B cell (primary cell): ENCODE measurements around the gene TRPM1. TPM values are rescaled to one million over a fixed set of nuclear protein-coding genes. Genes with fewer than 3 reads are reported as not detected.

Experiments
- ATAC-seq: fragments of 200-7000 bp; cut with Tn5 transposase; one replicate; pipeline ENCODE4 v1.10.0; 2021; ENCODE audit warnings: low read depth, mild to moderate bottlenecking, moderate number of reproducible peaks, moderate library complexity
- CTCF ChIA-PET: fragments of 350-600 bp; sonication (Branson Sonifier 250); formaldehyde crosslinking; loops from one replicate; lab custom pipeline; 2021; ENCODE audit warnings: antibody characterized with exemption, inconsistent platforms; lab: Charles Lee
- POLR2A ChIA-PET: fragments of 350-600 bp; sonication (Branson Sonifier 250); formaldehyde crosslinking; loops from one replicate; lab custom pipeline; 2021; ENCODE audit warnings: antibody characterized with exemption; lab: Charles Lee
- DNase-seq: peaks from one replicate; pipeline ENCODE4 v3.0.0; 2013
- H2AFZ ChIP-seq: 2 replicates; pipeline ENCODE4 v1.6.1; 2012; ENCODE audit warnings: mild to moderate bottlenecking, low read depth, low read length; ENCODE audit not compliant: insufficient read depth, poor library complexity, severe bottlenecking
- H3K27ac ChIP-seq, 2 donors: 1 replicate in 1 of 2; 2 replicates in 1 of 2; pipeline ENCODE4 v1.5.1; 2012 to 2013; ENCODE audit warnings: low read length in 2 of 2, mild to moderate bottlenecking in 2 of 2, moderate library complexity in 1 of 2
- H3K27me3 ChIP-seq, 4 experiments: fragments of 200-600 bp in 1 of 4; sonication (generic) in 1 of 4; replicated peaks in 1 of 4; 1 replicate in 2 of 4; 2 replicates in 2 of 4; pipeline versions ENCODE4 v1.6.1 to v1.7.0; 2013 to 2016; ENCODE audit warnings: low read length in 3 of 4, mild to moderate bottlenecking in 2 of 4, mixed read lengths in 1 of 4, moderate library complexity in 1 of 4; ENCODE audit not compliant: insufficient read depth in 4 of 4, control insufficient read depth in 3 of 4; ENCODE audit errors: control extremely low read depth in 1 of 4
- H3K36me3 ChIP-seq, 2 experiments: replicated peaks in 1 of 2; 1 replicate in 1 of 2; 2 replicates in 1 of 2; pipeline versions ENCODE4 v1.6.1 to v1.7.1; 2013; ENCODE audit warnings: low read length in 1 of 2; ENCODE audit not compliant: insufficient read depth in 2 of 2, control insufficient read depth in 1 of 2; ENCODE audit errors: control extremely low read depth in 1 of 2, extremely low read depth in 1 of 2
- H3K4me1 ChIP-seq, 2 donors: fragments of 200-600 bp in 1 of 2; sonication (generic) in 1 of 2; 1 replicate in 1 of 2; 2 replicates in 1 of 2; pipeline versions ENCODE4 v1.5.1 to v1.6.1; 2013 to 2017; ENCODE audit warnings: low read length in 2 of 2; ENCODE audit not compliant: control insufficient read depth in 2 of 2, insufficient read depth in 2 of 2
- H3K4me2 ChIP-seq: replicated peaks from 2 replicates; pipeline ENCODE3; 2012; ENCODE audit warnings: mild to moderate bottlenecking, low read depth, low read length; ENCODE audit not compliant: poor library complexity, severe bottlenecking
- H3K4me3 ChIP-seq, 5 experiments: fragments of 200-600 bp in 1 of 5; sonication (generic) in 1 of 5; 1 replicate in 3 of 5; 2 replicates in 2 of 5; pipeline versions ENCODE4 v1.5.1 to v1.7.0; 2011 to 2016; ENCODE audit warnings: low read length in 4 of 5, mild to moderate bottlenecking in 4 of 5, low read depth in 2 of 5, control low read depth in 1 of 5, moderate library complexity in 1 of 5; ENCODE audit not compliant: insufficient read depth in 1 of 5; ENCODE audit errors: control extremely low read depth in 1 of 5, extremely low read depth in 1 of 5
- H3K79me2 ChIP-seq: fragments of 200-600 bp; sonication (generic); one replicate; pipeline ENCODE4 v1.6.0; 2016; ENCODE audit warnings: low read length; ENCODE audit not compliant: control insufficient read depth, insufficient read depth
- H3K9ac ChIP-seq: fragments of 200-600 bp; sonication (generic); 2 replicates; pipeline ENCODE4 v1.6.1; 2017; ENCODE audit warnings: mild to moderate bottlenecking, low read length, moderate library complexity
- H3K9me3 ChIP-seq, 3 donors: one replicate each; pipeline versions ENCODE4 v1.6.1 to v1.7.1; 2013; ENCODE audit warnings: low read length in 2 of 3; ENCODE audit not compliant: control insufficient read depth in 2 of 3, insufficient read depth in 1 of 3; ENCODE audit errors: control extremely low read depth in 1 of 3
- H4K20me1 ChIP-seq: 2 replicates; pipeline ENCODE4 v1.6.0; 2012; ENCODE audit warnings: mild to moderate bottlenecking, low read length; ENCODE audit not compliant: insufficient read depth, control insufficient read depth, poor library complexity, severe bottlenecking
- H3K27ac Mint-ChIP-seq: one replicate; pipeline ENCODE4 v1.8.0; 2021; ENCODE audit warnings: mixed read lengths
- H3K27me3 Mint-ChIP-seq: one replicate; pipeline ENCODE4 v1.8.0; 2021; ENCODE audit warnings: mixed read lengths
- H3K4me1 Mint-ChIP-seq: one replicate; pipeline ENCODE4 v1.8.0; 2021; ENCODE audit warnings: mixed read lengths
- H3K4me3 Mint-ChIP-seq: one replicate; pipeline ENCODE4 v1.8.0; 2021; ENCODE audit warnings: mixed read lengths
- H3K9me3 Mint-ChIP-seq: one replicate; pipeline ENCODE4 v1.8.0; 2022; ENCODE audit warnings: mixed read lengths; ENCODE audit not compliant: insufficient read depth
- CTCF ChIP-seq: fragments of 200-600 bp; IDR thresholded peaks from one replicate; pipeline ENCODE4 v1.8.0; 2022; ENCODE audit warnings: antibody characterized with exemption, mild to moderate bottlenecking
- EZH2 ChIP-seq: IDR thresholded peaks from 2 replicates; pipeline ENCODE4 v1.6.1; 2012; ENCODE audit warnings: borderline replicate concordance, low read depth, mild to moderate bottlenecking, moderate library complexity, low read length; ENCODE audit not compliant: insufficient read depth, poor library complexity, severe bottlenecking
- WGBS: methylation state at CpG from one replicate; pipeline ENCODE4 v1.1.5; 2013; ENCODE audit warnings: missing lambda C conversion rate; ENCODE audit not compliant: insufficient coverage; 5-methylcytosine and 5-hydroxymethylcytosine counted together
- intact Hi-C: fragments of 100-400 bp; cut with micrococcal nuclease; formaldehyde crosslinking; loops from one replicate; pipeline ENCODE4 v1.10.0; 2022
- polyA plus RNA-seq: library from polyadenylated mRNA; depleted of rRNA; stranded (reverse); fragments of >200 nt; gene quantifications from 2 replicates; pipeline ENCODE4 v1.2.3, GENCODE V29; 2012
- total RNA-seq, 2 donors: library from RNA; stranded (reverse); fragments of 120-200 nt in 1 of 2; gene quantifications; 1 replicate in 1 of 2; 2 replicates in 1 of 2; pipeline versions ENCODE4 v1.2.3 to v1.2.4, GENCODE V29; 2013 to 2022

The TRPM1 gene
- total and polyA plus RNA-seq, 2 donors (not counting 1 experiment from before 2014, with no cell fraction given): 0.07 TPM; not detected in 1

DNA sequence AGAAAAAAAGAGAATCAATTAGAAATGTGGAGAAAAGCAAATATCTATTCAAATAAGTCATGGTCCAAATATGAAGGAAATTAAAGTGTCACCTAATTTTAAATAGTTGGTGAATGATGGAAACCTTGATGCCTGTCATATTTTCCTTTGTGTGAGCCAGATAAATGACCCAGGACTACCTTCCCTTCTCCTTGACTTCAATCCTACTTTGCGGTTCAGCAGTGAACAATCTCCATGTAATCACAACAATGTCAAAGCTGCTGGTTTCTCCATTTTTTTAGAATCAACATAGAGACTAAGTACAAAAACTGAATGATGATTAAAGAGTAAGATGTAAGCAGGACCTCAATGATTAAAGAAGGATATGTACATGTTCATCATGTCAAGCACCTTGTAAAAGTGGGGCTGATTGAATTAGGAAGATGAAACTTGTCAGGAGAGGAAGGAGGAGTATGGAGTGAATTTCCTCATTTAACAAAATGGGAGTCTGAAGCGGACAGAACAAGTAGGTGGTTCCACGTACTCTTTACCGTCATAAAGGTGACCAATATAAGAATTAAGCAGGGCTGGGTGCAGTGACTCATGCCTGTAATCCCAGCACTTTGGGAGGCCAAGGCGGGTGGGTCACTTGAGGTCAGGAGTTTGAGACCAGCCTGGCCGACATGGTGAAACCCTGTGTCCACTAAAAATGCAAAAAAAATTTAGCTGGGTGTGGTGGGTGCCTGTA, 43.1 kb downstream of the TRPM1 start:
- ATAC-seq (no peak), DNase-seq (no peak)
- H3K27me3 Mint-ChIP-seq: no peaks in the 10 kb centered on the region
- ChIA-PET CTCF (no interaction called here), POLR2A (no interaction called here)
- H3K4me3 Mint-ChIP-seq: no peak overlapping the region
- H3K4me2 ChIP-seq: no peak overlapping the region
- peaks cover 4 to 5% of the 10 kb centered on the region in 2 donors for H3K4me1 ChIP-seq
- TF ChIP-seq CTCF: no peak
- peaks cover 5% of the 10 kb centered on the region for H3K9me3 Mint-ChIP-seq
- no peaks in the 10 kb centered on the region for H3K79me2 ChIP-seq
- no peaks in the 10 kb centered on the region for H3K27me3 ChIP-seq
- no peak overlapping the region for H3K27ac Mint-ChIP-seq
- peaks cover 0 to 3% (median 0%) of the 10 kb centered on the region in 3 donors for H3K9me3 ChIP-seq
- no peak overlapping the region for H3K9ac ChIP-seq
- no peak overlapping the region for H2AFZ ChIP-seq
- H3K4me1 Mint-ChIP-seq: peaks cover 10% of the 10 kb centered on the region
- 98% methylated on average over 5 of the region's 6 CpGs for WGBS
- H3K36me3 ChIP-seq: no peaks in the 10 kb centered on the region
- no peaks in the 10 kb centered on the region for H4K20me1 ChIP-seq
- no peak overlapping the region for H3K27ac ChIP-seq
- intact Hi-C loops: no loop called here
- no peak overlapping the region for H3K4me3 ChIP-seq

- Histone ChIP-seq H3K79me2 (no peaks in the 10 kb centered on the region), H4K20me1 (no peaks in the 10 kb centered on the region), H3K4me1 (peaks cover 49 to 55% of the 10 kb centered on the region in 2 donors), H3K9ac (no peak overlapping the region), H3K27ac (peak overlapping the region in 1 of 2 donors; percentile 25), H3K4me3 (no peak overlapping the region), H3K27me3 (no peaks in the 10 kb centered on the region), H3K9me3 (no peaks in the 10 kb centered on the region), H2AFZ (peak overlapping the region; percentile 62), H3K36me3 (no peaks in the 10 kb centered on the region), H3K4me2 (peak overlapping the region; percentile 75)
- intact Hi-C loops: loop anchor here (5.0 kb wide), 1 partner anchor 49 kb away; no protein-coding TSS in a partner anchor
- peak overlapping the region; percentile 8 for H3K4me3 Mint-ChIP-seq
- H3K4me1 Mint-ChIP-seq: peaks cover 58% of the 10 kb centered on the region
- DNase-seq: peak; percentile 15
- ATAC-seq: no peak
- no peaks in the 10 kb centered on the region for H3K27me3 Mint-ChIP-seq
- 31% methylated on average over 3 of the region's 3 CpGs for WGBS
- ChIA-PET CTCF (interaction anchor here (1.1 to 1.6 kb wide), 2 partner anchors 18 to 37 kb away, joined by 3 read pairs; no protein-coding TSS in a partner anchor), POLR2A (interaction anchor here (0.6 kb wide), 1 partner anchor 48 kb away, joined by 3 read pairs; no protein-coding TSS in a partner anchor)
- peak overlapping the region; percentile 34 for H3K27ac Mint-ChIP-seq
- TF ChIP-seq EZH2 (no peak), CTCF (no peak)
- no peaks in the 10 kb centered on the region for H3K9me3 Mint-ChIP-seq
Observed at GRCh38 chr15:31051496-31052080, 49.9 kb downstream of the TRPM1 start.
